Measurements from ENCODE around the gene SRRM2. TPM values are rescaled to one million over a fixed set of nuclear protein-coding genes. Genes with fewer than 3 reads are reported as not detected.

SRRM2 gene
- total RNA-seq, 1 donor from 2014 or later = 963 TPM

DNA sequence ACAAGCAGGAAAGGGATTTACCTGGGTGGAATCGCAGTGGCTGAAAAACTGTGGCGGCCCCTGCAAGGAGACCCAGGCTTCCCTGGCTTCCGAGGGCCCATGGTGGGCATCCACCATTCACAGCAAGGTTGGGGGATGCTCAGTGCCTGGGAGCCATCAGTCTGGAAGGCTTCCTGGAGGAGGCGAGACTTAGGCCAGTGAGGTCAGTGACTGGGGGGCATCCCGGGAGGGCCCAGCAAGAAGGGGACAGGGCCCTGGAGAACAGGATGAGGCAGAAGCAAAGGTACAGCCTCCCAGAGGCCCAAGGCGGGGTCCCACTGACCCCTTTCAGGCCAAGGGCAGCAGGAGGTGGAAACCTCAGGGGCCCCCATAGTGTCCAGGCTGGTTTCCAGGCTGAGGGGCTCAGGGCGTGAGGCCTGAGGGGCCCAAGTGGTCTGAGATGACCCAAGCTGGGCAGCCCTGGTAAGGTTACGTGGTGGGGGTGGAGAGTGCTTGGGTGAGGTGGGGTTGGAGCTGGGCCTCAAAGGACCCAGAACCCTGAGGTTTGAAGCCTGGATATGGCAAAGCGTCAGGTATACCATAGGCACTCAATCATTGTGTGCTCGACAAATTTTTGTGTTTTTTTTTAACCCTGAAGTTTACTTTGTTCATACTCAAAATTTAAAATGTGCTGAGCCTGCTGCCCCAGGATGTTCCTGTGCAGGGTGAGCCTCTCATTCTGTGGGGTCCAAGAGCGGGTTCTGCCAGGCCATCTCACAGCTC lies 15.8 kb upstream of the SRRM2 start:
- Mint-ChIP-seq H3K4me3 (no peak overlapping the region), H3K9me3 (no peaks in the 10 kb centered on the region), H3K27ac (no peak overlapping the region), H3K4me1 (no peaks in the 10 kb centered on the region), H3K36me3 (ENCODE audit: low read depth) (no peaks in the 10 kb centered on the region), H3K27me3 (peaks cover 7% of the 10 kb centered on the region)
- TF ChIP-seq CTCF (IDR thresholded peaks at IDR 0.05) = no peak
- ChIA-PET CTCF (no interaction called here), POLR2A (no interaction called here)
- DNase-seq (no peak), ATAC-seq (ENCODE audit: low read depth) (no peak)
- intact Hi-C loops (cut with micrococcal nuclease) = no loop called here

- ATAC-seq (ENCODE audit: low read depth) = no peak
Observed at GRCh38 chr16:2737238-2737605, 15.2 kb upstream of the SRRM2 start.

GRCh38 chr16:2737895-2738418 lies 14.5 kb upstream of the SRRM2 start:
- no peaks in the 10 kb centered on the region for H3K36me3 Mint-ChIP-seq (ENCODE audit: low read depth)
- H3K27me3 Mint-ChIP-seq = peaks cover 4% of the 10 kb centered on the region
- intact Hi-C loops (cut with micrococcal nuclease) = no loop called here
- H3K27ac Mint-ChIP-seq = no peak overlapping the region
- no peak overlapping the region for H3K4me3 Mint-ChIP-seq
- TF ChIP-seq CTCF (IDR thresholded peaks at IDR 0.05) = no peak
- no peak for ATAC-seq (ENCODE audit: low read depth)
- CTCF ChIA-PET = no interaction called here
- no peak for DNase-seq
- H3K9me3 Mint-ChIP-seq = no peaks in the 10 kb centered on the region
- POLR2A ChIA-PET = interaction anchor here (0.5 kb wide), 1 partner anchor 148 kb away, joined by 3 read pairs; no protein-coding TSS in a partner anchor
- no peaks in the 10 kb centered on the region for H3K4me1 Mint-ChIP-seq

More at GRCh38 chr16:2737238-2737605, 15.2 kb upstream of the SRRM2 start:
- Mint-ChIP-seq H3K27ac (no peak overlapping the region), H3K9me3 (no peaks in the 10 kb centered on the region), H3K4me3 (no peak overlapping the region), H3K27me3 (peaks cover 7% of the 10 kb centered on the region), H3K4me1 (no peaks in the 10 kb centered on the region), H3K36me3 (ENCODE audit: low read depth) (no peaks in the 10 kb centered on the region)
- TF ChIP-seq CTCF (IDR thresholded peaks at IDR 0.05) = no peak
- no peak for DNase-seq
- ChIA-PET POLR2A (no interaction called here), CTCF (no interaction called here)
- intact Hi-C loops (cut with micrococcal nuclease) = no loop called here

- ATAC-seq (ENCODE audit: low read depth) (no peak), DNase-seq (no peak)
- no peak for TF ChIP-seq CTCF (IDR thresholded peaks at IDR 0.05)
- no peak overlapping the region for H3K27ac Mint-ChIP-seq
- H3K9me3 Mint-ChIP-seq = no peaks in the 10 kb centered on the region
- H3K4me3 Mint-ChIP-seq = no peak overlapping the region
- H3K4me1 Mint-ChIP-seq = no peaks in the 10 kb centered on the region
- ChIA-PET POLR2A (interaction anchor here (0.6 kb wide), 1 partner anchor 11 kb away, joined by 3 read pairs; no protein-coding TSS in a partner anchor), CTCF (no interaction called here)
- H3K36me3 Mint-ChIP-seq (ENCODE audit: low read depth) = no peaks in the 10 kb centered on the region
- H3K27me3 Mint-ChIP-seq = peaks cover 4% of the 10 kb centered on the region
- intact Hi-C loops (cut with micrococcal nuclease) = no loop called here
Observed at GRCh38 chr16:2738615-2739014, 13.8 kb upstream of the SRRM2 start.

GRCh38 chr16:2739625-2740430 lies 12.6 kb upstream of the SRRM2 start:
- ChIA-PET POLR2A (interaction anchor here (0.5 kb wide), 1 partner anchor 195 kb away, joined by 5 read pairs; no protein-coding TSS in a partner anchor), CTCF (no interaction called here)
- H3K27me3 Mint-ChIP-seq = peaks cover 2% of the 10 kb centered on the region
- no peak overlapping the region for H3K27ac Mint-ChIP-seq
- intact Hi-C loops (cut with micrococcal nuclease) = no loop called here
- no peaks in the 10 kb centered on the region for H3K9me3 Mint-ChIP-seq
- no peak overlapping the region for H3K4me3 Mint-ChIP-seq
- TF ChIP-seq CTCF (IDR thresholded peaks at IDR 0.05) = no peak
- no peaks in the 10 kb centered on the region for H3K4me1 Mint-ChIP-seq
- DNase-seq (no peak), ATAC-seq (ENCODE audit: low read depth) (no peak)
- H3K36me3 Mint-ChIP-seq (ENCODE audit: low read depth) = no peaks in the 10 kb centered on the region
